Liver (tissue), 9 donors: Measurements from ENCODE around the gene PPP1R14C. TPM values are rescaled to one million over a fixed set of nuclear protein-coding genes. Genes with fewer than 3 reads are reported as not detected.

Experiments used
- DNase-seq: peaks from one replicate; pipeline ENCODE4 v3.0.0-alpha.2; 2017; ENCODE audit warnings: low spot score
- H3K27ac ChIP-seq, 2 donors: one replicate each; pipeline ENCODE4 v1.7.0; 2013; ENCODE audit warnings: inconsistent platforms in 2 of 2, low read length in 2 of 2, control low read depth in 1 of 2, low read depth in 1 of 2, mild to moderate bottlenecking in 1 of 2
- H3K27me3 ChIP-seq, 4 donors: one replicate each; pipeline versions ENCODE4 v1.6.1 to v1.7.0; 2013; ENCODE audit warnings: low read length in 3 of 4, inconsistent platforms in 1 of 4, mild to moderate bottlenecking in 1 of 4, moderate library complexity in 1 of 4; ENCODE audit not compliant: control insufficient read depth in 4 of 4, insufficient read depth in 4 of 4
- H3K36me3 ChIP-seq, 4 donors: one replicate each; pipeline versions ENCODE4 v1.6.1 to v1.7.0; 2013; ENCODE audit warnings: low read length in 3 of 4, mild to moderate bottlenecking in 3 of 4, low read depth in 1 of 4, moderate library complexity in 1 of 4; ENCODE audit not compliant: control insufficient read depth in 4 of 4, insufficient read depth in 3 of 4
- H3K4me1 ChIP-seq, 4 donors: one replicate each; pipeline versions ENCODE4 v1.6.1 to v1.7.0; 2013; ENCODE audit warnings: low read length in 3 of 4, mild to moderate bottlenecking in 3 of 4, moderate library complexity in 1 of 4; ENCODE audit not compliant: control insufficient read depth in 4 of 4, insufficient read depth in 4 of 4
- H3K4me3 ChIP-seq, 3 donors: one replicate each; pipeline versions ENCODE4 v1.6.1 to v1.7.0; 2013; ENCODE audit warnings: low read length in 3 of 3, control low read depth in 1 of 3, low read depth in 1 of 3, mild to moderate bottlenecking in 1 of 3
- H3K9ac ChIP-seq, 2 donors: one replicate each; pipeline ENCODE4 v1.7.0; 2013; ENCODE audit warnings: low read length in 2 of 2, mild to moderate bottlenecking in 2 of 2, moderate library complexity in 2 of 2, control low read depth in 1 of 2, low read depth in 1 of 2
- H3K9me3 ChIP-seq, 4 donors: one replicate each; pipeline versions ENCODE4 v1.6.1 to v1.7.0; 2013; ENCODE audit warnings: low read length in 3 of 4; ENCODE audit not compliant: control insufficient read depth in 4 of 4
- EGR1 ChIP-seq, 2 donors: IDR thresholded peaks; 2 replicates each; pipeline ENCODE4 v1.6.1; 2016 to 2018; ENCODE audit warnings: antibody characterized with exemption in 2 of 2, low read depth in 2 of 2
- FOXA1 ChIP-seq: IDR thresholded peaks from 2 replicates; pipeline ENCODE4 v1.6.1; 2016; ENCODE audit warnings: antibody characterized with exemption
- FOXA2 ChIP-seq: IDR thresholded peaks from 2 replicates; pipeline ENCODE4 v1.6.1; 2016; ENCODE audit warnings: antibody characterized with exemption
- GABPA ChIP-seq, 2 donors: IDR thresholded peaks in 1 of 2; conservative IDR thresholded peaks in 1 of 2; 2 replicates each; pipeline ENCODE4 v1.6.1; 2016; ENCODE audit warnings: antibody characterized with exemption in 2 of 2, mild to moderate bottlenecking in 1 of 2, moderate library complexity in 1 of 2
- JUND ChIP-seq, 2 donors: IDR thresholded peaks; 2 replicates each; pipeline ENCODE4 v1.6.1; 2016; ENCODE audit warnings: antibody characterized with exemption in 2 of 2
- NR2F2 ChIP-seq: IDR thresholded peaks from 2 replicates; pipeline ENCODE4 v1.6.1; 2016; ENCODE audit warnings: antibody characterized with exemption
- RAD21 ChIP-seq, 2 donors: IDR thresholded peaks; 2 replicates each; pipeline ENCODE4 v1.6.1; 2016; ENCODE audit warnings: antibody characterized with exemption in 2 of 2, mild to moderate bottlenecking in 2 of 2
- RXRA ChIP-seq, 2 donors: IDR thresholded peaks; 2 replicates each; pipeline ENCODE4 v1.6.1; 2017 to 2018; ENCODE audit warnings: antibody characterized with exemption in 2 of 2, mild to moderate bottlenecking in 1 of 2
- TAF1 ChIP-seq: conservative IDR thresholded peaks from 2 replicates; pipeline ENCODE4 v1.6.1; 2016; ENCODE audit warnings: antibody characterized with exemption, mild to moderate bottlenecking
- YY1 ChIP-seq: IDR thresholded peaks from 2 replicates; pipeline ENCODE4 v1.6.1; 2016; ENCODE audit warnings: antibody characterized with exemption, mild to moderate bottlenecking
- WGBS: extraction: QIAGEN DNeasy Blood & Tissue Kit; methylation state at CpG from one replicate; pipeline ENCODE4 v1.1.7; 2013; 5-methylcytosine and 5-hydroxymethylcytosine counted together
- polyA plus RNA-seq, 2 donors: library from polyadenylated mRNA; stranded (reverse) in 1 of 2; unstranded in 1 of 2; fragments of 200-250 nt in 1 of 2; fragments of >200 nt in 1 of 2; fragmentation: Nextera tagmentation in 1 of 2; extraction: Ambion mirVana in 1 of 2; gene quantifications; one replicate each; pipeline versions ENCODE4 v1.2.1 to v1.2.3, GENCODE V29; 2013 to 2015
- total RNA-seq, 2 donors: library from RNA; depleted of rRNA; stranded (reverse); fragments of >200 nt; gene quantifications; one replicate each; pipeline ENCODE4 v1.2.3, GENCODE V29; 2014
- TF ChIP-seq, protein P1 (sequence below): IDR thresholded peaks from 2 replicates; pipeline ENCODE4 v1.6.1; 2016; ENCODE audit warnings: antibody characterized with exemption
- TF ChIP-seq, protein P2 (sequence below): IDR thresholded peaks from 2 replicates; pipeline ENCODE4 v1.6.1; 2016; ENCODE audit warnings: antibody characterized with exemption
- TF ChIP-seq, protein P3 (sequence below): fragments of 150-350 bp; IDR thresholded peaks from 2 replicates; pipeline ENCODE4 v1.5.1; 2017; ENCODE audit warnings: improper control_type of control experiment, low read depth, low read length; ENCODE audit not compliant: missing input control
- donor health status: healthy.
- donor health status: healthy.
- donor health status: healthy.
- donor health status: healthy.
- donor health status: healthy.

Gene PPP1R14C
- total and polyA plus RNA-seq, 4 donors = 0.05 TPM; not detected in 3

DNA sequence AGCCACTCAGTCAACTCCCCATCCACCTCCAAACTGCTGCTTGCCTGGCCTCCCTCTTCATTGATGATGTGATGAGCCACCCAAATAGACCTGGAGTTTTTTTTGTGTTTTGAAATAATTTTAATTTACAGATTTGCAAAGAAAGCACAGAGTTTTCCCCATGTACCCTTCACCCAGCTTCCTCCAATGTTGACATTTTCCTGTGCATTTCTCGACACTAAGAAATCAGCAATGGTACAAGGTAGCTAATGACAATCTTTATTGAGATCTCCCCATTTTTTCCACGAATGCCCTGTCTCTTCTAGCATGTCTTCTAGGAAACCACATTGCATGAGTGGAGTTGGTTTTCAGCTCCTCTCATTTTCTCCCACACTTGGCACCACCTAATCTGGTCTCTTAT, 30.1 kb downstream of the PPP1R14C start:
- H3K27me3 ChIP-seq = no peaks in the 10 kb centered on the region
- H3K36me3 ChIP-seq = no peaks in the 10 kb centered on the region
- H3K4me3 ChIP-seq = no peak overlapping the region
- 87% methylated on average over 2 of the region's 2 CpGs for WGBS
- TF ChIP-seq, protein P1, sequence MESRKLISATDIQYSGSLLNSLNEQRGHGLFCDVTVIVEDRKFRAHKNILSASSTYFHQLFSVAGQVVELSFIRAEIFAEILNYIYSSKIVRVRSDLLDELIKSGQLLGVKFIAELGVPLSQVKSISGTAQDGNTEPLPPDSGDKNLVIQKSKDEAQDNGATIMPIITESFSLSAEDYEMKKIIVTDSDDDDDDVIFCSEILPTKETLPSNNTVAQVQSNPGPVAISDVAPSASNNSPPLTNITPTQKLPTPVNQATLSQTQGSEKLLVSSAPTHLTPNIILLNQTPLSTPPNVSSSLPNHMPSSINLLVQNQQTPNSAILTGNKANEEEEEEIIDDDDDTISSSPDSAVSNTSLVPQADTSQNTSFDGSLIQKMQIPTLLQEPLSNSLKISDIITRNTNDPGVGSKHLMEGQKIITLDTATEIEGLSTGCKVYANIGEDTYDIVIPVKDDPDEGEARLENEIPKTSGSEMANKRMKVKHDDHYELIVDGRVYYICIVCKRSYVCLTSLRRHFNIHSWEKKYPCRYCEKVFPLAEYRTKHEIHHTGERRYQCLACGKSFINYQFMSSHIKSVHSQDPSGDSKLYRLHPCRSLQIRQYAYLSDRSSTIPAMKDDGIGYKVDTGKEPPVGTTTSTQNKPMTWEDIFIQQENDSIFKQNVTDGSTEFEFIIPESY = no peak
- TF ChIP-seq, protein P2, sequence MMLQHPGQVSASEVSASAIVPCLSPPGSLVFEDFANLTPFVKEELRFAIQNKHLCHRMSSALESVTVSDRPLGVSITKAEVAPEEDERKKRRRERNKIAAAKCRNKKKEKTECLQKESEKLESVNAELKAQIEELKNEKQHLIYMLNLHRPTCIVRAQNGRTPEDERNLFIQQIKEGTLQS = no peak
- TF ChIP-seq, protein P3, sequence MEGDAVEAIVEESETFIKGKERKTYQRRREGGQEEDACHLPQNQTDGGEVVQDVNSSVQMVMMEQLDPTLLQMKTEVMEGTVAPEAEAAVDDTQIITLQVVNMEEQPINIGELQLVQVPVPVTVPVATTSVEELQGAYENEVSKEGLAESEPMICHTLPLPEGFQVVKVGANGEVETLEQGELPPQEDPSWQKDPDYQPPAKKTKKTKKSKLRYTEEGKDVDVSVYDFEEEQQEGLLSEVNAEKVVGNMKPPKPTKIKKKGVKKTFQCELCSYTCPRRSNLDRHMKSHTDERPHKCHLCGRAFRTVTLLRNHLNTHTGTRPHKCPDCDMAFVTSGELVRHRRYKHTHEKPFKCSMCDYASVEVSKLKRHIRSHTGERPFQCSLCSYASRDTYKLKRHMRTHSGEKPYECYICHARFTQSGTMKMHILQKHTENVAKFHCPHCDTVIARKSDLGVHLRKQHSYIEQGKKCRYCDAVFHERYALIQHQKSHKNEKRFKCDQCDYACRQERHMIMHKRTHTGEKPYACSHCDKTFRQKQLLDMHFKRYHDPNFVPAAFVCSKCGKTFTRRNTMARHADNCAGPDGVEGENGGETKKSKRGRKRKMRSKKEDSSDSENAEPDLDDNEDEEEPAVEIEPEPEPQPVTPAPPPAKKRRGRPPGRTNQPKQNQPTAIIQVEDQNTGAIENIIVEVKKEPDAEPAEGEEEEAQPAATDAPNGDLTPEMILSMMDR = no peak
- TF ChIP-seq EGR1 (IDR thresholded peaks at IDR 0.05; ENCODE audit: low read depth in 2 of 2) (no peak), RAD21 (IDR thresholded peaks at IDR 0.05) (no peak), NR2F2 (no peak), JUND (IDR thresholded peaks at IDR 0.05) (no peak), GABPA (IDR thresholded peaks at IDR 0.05 in 1 of 2, conservative IDR thresholded peaks at IDR 0.05 in 1 of 2) (no peak), TAF1 (no peak), YY1 (no peak), FOXA1 (no peak)
- H3K9me3 ChIP-seq = no peaks in the 10 kb centered on the region
- no peaks in the 10 kb centered on the region for H3K4me1 ChIP-seq
- H3K9ac ChIP-seq = no peak overlapping the region
- H3K27ac ChIP-seq = no peak overlapping the region
- DNase-seq = no peak

DNA sequence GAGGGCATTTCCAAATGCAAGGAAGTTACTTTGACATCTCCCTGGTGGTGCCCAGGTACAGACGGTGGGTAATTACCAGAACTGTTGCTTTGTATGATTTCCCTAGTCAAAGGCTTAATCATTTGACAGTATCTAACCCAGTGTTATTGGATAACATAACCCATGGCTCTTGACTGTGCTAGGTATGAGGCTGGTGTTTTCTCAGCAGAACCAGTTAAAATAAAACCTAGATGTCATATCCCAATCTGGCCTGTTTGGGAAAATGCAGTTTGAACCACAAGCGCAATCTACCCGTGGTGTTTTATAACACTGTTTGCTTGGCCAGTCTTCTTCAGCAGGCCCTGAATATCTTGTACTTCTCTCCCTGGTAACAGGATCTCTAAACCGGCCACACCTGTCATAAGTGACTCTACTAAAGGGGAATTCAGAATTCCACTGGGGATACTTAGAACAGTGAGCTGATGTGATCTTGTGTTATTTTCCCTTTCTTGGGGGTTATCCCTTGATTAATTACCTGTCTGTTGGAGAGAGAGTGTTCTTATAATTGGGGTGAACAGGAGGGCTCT, 32.8 kb downstream of the PPP1R14C start:
- Histone ChIP-seq H3K27ac (no peak overlapping the region), H3K9me3 (no peaks in the 10 kb centered on the region), H3K4me3 (no peak overlapping the region), H3K4me1 (no peaks in the 10 kb centered on the region), H3K27me3 (no peaks in the 10 kb centered on the region), H3K36me3 (no peaks in the 10 kb centered on the region), H3K9ac (no peak overlapping the region)
- TF ChIP-seq RXRA (IDR thresholded peaks at IDR 0.05) (no peak), RAD21 (IDR thresholded peaks at IDR 0.05) (no peak), FOXA1 (no peak), FOXA2 (no peak)
- TF ChIP-seq, protein P2 = no peak
- TF ChIP-seq, protein P3 = no peak
- 85% methylated on average over 4 of the region's 4 CpGs for WGBS
- DNase-seq = no peak
